Parathyroid adenoma (tissue), 2 donors: ENCODE data around the gene HERC4.

Source experiments
- H2AFZ ChIP-seq: fragments of 300-600 bp; sonication (generic); one replicate; pipeline ENCODE4 v1.7.0; 2017; ENCODE audit warnings: antibody characterized with exemption, mild to moderate bottlenecking
- H3K27ac ChIP-seq: fragments of 300-600 bp; sonication (generic); one replicate; pipeline ENCODE4 v1.7.0; 2017
- H3K27me3 ChIP-seq: fragments of 300-600 bp; sonication (generic); one replicate; pipeline ENCODE4 v1.7.0; 2017; ENCODE audit warnings: low read length; ENCODE audit not compliant: control insufficient read depth, insufficient read depth
- H3K36me3 ChIP-seq: fragments of 300-600 bp; sonication (generic); one replicate; pipeline ENCODE4 v1.7.0; 2017; ENCODE audit warnings: low read length; ENCODE audit not compliant: control insufficient read depth, insufficient read depth
- H3K4me1 ChIP-seq: fragments of 300-600 bp; sonication (generic); one replicate; pipeline ENCODE4 v1.7.0; 2017; ENCODE audit warnings: control low read depth
- H3K4me2 ChIP-seq: fragments of 300-600 bp; sonication (generic); one replicate; pipeline ENCODE4 v1.7.0; 2017; ENCODE audit warnings: low read length
- H3K4me3 ChIP-seq: fragments of 300-600 bp; sonication (generic); one replicate; pipeline ENCODE4 v1.7.0; 2017; ENCODE audit warnings: low read depth, low read length
- H3K79me2 ChIP-seq: fragments of 300-600 bp; sonication (generic); one replicate; pipeline ENCODE4 v1.7.0; 2017; ENCODE audit warnings: control low read depth
- H3K9ac ChIP-seq: fragments of 300-600 bp; sonication (generic); one replicate; pipeline ENCODE4 v1.7.0; 2017; ENCODE audit warnings: mild to moderate bottlenecking
- H3K9me3 ChIP-seq: fragments of 300-600 bp; sonication (generic); one replicate; pipeline ENCODE4 v1.7.0; 2017; ENCODE audit warnings: low read length; ENCODE audit not compliant: control insufficient read depth
- TF ChIP-seq, protein P1 (sequence below): fragments of 300-600 bp; sonication (generic); IDR thresholded peaks from one replicate; pipeline ENCODE4 v1.7.0; 2017; ENCODE audit warnings: antibody characterized with exemption, mild to moderate bottlenecking
- donor health status: primary hyperparathyroidism.

The HERC4 gene

DNA sequence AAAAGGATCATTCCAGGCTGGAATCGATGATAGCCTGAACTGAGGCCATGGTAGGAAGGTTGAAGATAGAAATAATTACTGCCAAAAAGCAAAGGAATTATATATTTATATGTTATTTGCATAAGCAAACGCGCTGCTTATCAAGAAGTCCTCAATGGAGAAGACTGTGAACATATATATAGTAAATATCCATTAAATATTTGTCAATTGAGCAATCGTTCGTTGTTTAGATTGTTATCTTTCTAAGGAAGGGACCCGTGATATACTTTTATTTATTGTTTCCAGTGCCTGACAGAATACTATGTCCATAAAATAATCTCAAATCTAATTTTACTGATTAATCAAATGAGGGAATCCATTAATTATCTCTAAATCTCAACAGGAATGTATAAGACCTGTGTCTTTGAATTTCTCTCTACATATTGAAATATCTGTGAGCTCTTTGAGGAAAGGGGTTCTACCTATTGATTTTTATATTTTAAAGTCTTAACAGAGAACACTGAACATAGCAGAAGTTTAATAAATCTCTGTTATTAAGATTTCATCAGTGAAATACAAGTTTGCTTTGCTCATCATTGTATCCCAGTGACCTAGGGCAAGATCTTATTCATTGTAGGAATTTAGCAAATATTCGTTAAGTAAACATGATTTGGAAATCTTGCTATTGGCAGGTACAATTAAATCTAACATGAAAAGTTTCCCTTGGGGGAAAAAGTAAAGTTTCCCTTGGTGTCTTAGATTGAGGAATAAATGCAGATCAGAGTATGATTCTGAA lies 12.0 kb upstream of the HERC4 start:
- H3K27me3 ChIP-seq: no peaks in the 10 kb centered on the region
- TF ChIP-seq, protein P1, sequence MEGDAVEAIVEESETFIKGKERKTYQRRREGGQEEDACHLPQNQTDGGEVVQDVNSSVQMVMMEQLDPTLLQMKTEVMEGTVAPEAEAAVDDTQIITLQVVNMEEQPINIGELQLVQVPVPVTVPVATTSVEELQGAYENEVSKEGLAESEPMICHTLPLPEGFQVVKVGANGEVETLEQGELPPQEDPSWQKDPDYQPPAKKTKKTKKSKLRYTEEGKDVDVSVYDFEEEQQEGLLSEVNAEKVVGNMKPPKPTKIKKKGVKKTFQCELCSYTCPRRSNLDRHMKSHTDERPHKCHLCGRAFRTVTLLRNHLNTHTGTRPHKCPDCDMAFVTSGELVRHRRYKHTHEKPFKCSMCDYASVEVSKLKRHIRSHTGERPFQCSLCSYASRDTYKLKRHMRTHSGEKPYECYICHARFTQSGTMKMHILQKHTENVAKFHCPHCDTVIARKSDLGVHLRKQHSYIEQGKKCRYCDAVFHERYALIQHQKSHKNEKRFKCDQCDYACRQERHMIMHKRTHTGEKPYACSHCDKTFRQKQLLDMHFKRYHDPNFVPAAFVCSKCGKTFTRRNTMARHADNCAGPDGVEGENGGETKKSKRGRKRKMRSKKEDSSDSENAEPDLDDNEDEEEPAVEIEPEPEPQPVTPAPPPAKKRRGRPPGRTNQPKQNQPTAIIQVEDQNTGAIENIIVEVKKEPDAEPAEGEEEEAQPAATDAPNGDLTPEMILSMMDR: no peak
- no peak overlapping the region for H3K4me3 ChIP-seq
- H3K36me3 ChIP-seq: no peaks in the 10 kb centered on the region
- no peak overlapping the region for H3K9ac ChIP-seq
- no peaks in the 10 kb centered on the region for H3K4me1 ChIP-seq
- H3K9me3 ChIP-seq: no peaks in the 10 kb centered on the region
- no peak overlapping the region for H3K4me2 ChIP-seq
- H3K79me2 ChIP-seq: no peaks in the 10 kb centered on the region
- no peak overlapping the region for H2AFZ ChIP-seq
- no peak overlapping the region for H3K27ac ChIP-seq

DNA sequence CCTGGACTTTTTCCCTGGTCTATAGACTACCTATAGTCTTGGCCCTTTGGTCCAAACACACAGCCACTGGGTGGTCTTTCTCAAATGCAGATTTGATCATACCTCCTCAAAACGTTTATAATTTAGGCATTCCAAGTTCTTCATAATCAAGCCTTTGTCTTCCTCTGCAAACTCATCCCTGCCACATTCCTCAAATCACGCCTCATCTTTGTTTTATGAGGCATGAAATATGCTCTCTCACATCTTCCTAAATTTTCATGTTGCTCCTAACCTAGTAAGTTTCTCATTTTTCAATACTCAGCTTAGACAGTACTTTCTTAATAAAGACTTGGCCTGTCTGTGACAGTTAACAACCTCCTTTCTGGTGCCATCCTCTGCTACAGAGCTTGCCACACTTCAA lies 10.9 kb upstream of the HERC4 start:
- Histone ChIP-seq H3K4me3 (no peak overlapping the region), H3K79me2 (no peaks in the 10 kb centered on the region), H3K4me1 (no peaks in the 10 kb centered on the region), H3K9ac (no peak overlapping the region), H3K36me3 (no peaks in the 10 kb centered on the region), H2AFZ (no peak overlapping the region), H3K27ac (no peak overlapping the region), H3K27me3 (no peaks in the 10 kb centered on the region), H3K4me2 (no peak overlapping the region), H3K9me3 (no peaks in the 10 kb centered on the region)
- TF ChIP-seq, protein P1: no peak

DNA sequence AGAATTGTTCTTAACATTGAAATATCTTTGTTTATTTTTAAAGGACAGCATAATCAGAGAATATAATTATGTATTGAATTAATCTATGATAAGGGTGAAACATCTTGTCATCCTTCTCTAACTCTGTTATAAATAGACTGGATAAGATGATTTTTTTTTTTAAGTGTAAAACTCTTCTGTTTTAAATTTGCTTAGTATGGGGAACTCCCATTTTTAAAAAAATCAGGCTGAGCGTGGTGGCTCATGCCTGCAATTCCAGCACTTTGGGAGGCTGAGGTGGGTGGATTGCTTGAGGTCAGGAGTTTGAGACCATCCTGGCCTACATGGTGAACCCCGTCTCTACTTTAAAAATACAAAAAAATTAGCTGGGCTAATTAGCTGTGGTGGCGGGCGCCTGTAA lies 9.4 kb upstream of the HERC4 start:
- TF ChIP-seq, protein P1: no peak
- H3K9ac ChIP-seq: no peak overlapping the region
- H3K27me3 ChIP-seq: no peaks in the 10 kb centered on the region
- no peak overlapping the region for H3K4me2 ChIP-seq
- H3K4me3 ChIP-seq: no peak overlapping the region
- H3K4me1 ChIP-seq: no peaks in the 10 kb centered on the region
- no peaks in the 10 kb centered on the region for H3K79me2 ChIP-seq
- H3K36me3 ChIP-seq: no peaks in the 10 kb centered on the region
- no peak overlapping the region for H3K27ac ChIP-seq
- no peak overlapping the region for H2AFZ ChIP-seq
- no peaks in the 10 kb centered on the region for H3K9me3 ChIP-seq

DNA sequence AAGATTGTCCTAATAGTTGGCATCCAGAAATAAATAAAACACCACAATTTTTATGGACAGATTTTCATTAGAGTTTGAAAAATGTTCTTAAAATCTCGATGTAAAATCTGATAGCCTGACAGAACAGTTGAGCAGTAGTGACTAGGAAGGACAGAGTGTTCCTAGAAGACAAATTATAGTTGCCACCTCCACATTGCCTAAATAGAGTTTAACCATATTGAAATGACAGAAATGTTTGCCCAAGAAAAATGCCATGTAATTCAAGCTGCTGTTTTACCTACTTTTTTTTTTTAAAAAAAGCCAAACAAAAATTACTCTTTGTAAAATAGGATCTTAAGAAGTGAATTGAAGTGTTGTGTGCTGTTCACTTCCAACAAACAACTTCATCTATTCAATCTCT lies 8.9 kb upstream of the HERC4 start:
- Histone ChIP-seq H3K27ac (no peak overlapping the region), H2AFZ (no peak overlapping the region), H3K4me1 (no peaks in the 10 kb centered on the region), H3K27me3 (no peaks in the 10 kb centered on the region), H3K9me3 (no peaks in the 10 kb centered on the region), H3K9ac (no peak overlapping the region), H3K79me2 (no peaks in the 10 kb centered on the region), H3K4me2 (no peak overlapping the region), H3K36me3 (no peaks in the 10 kb centered on the region), H3K4me3 (no peak overlapping the region)
- TF ChIP-seq, protein P1: no peak

DNA sequence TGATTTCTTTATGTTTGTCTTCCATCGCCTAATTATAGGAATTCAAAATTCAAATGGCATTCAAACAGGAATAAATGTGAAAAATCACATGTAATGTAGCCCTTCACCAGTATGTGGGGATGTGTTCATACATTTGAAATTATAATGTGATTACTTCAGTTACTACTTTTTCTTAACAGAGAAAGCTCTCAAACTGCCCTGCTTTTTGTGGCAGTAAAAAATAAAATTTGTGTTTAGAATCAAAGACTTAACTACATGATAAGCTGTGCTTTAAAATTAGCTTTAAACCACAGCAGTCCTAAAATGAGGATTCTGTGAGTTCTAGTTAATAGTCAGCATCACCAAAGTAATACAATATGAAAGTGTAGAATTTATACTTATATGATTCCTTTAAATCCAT lies 7.8 kb upstream of the HERC4 start:
- Histone ChIP-seq H3K27ac (no peak overlapping the region), H2AFZ (no peak overlapping the region), H3K36me3 (no peaks in the 10 kb centered on the region), H3K27me3 (no peaks in the 10 kb centered on the region), H3K79me2 (no peaks in the 10 kb centered on the region), H3K4me3 (no peak overlapping the region), H3K9me3 (no peaks in the 10 kb centered on the region), H3K4me1 (no peaks in the 10 kb centered on the region), H3K4me2 (no peak overlapping the region), H3K9ac (no peak overlapping the region)
- TF ChIP-seq, protein P1: peak; percentile 7
